Measurements from ENCODE around the gene GPR137B.

Gene GPR137B

GRCh38 chr1:236204039-236204438 is 61.7 kb downstream of the GPR137B start:
- DNase-seq (ENCODE audit: low spot score): no peak

- no peak for DNase-seq (ENCODE audit: low spot score)
These were observed 62.3 kb downstream of the GPR137B start for GRCh38 chr1:236204656-236205055.

GRCh38 chr1:236206548-236206947 is 64.2 kb downstream of the GPR137B start:
- no peak for DNase-seq (ENCODE audit: low spot score)

- DNase-seq (ENCODE audit: low spot score): no peak
These were observed 64.8 kb downstream of the GPR137B start for GRCh38 chr1:236207121-236207520.

- DNase-seq (ENCODE audit: low spot score): no peak
These were observed 65.2 kb downstream of the GPR137B start for GRCh38 chr1:236207569-236207968.

GRCh38 chr1:236209185-236209584 is 66.8 kb downstream of the GPR137B start:
- no peak for DNase-seq (ENCODE audit: low spot score)

- no peak for DNase-seq (ENCODE audit: low spot score)
These were observed 67.4 kb downstream of the GPR137B start for GRCh38 chr1:236209713-236210112.

GRCh38 chr1:236211815-236212214 is 69.5 kb downstream of the GPR137B start:
- DNase-seq (ENCODE audit: low spot score): no peak

- no peak for DNase-seq (ENCODE audit: low spot score)
These were observed 71.2 kb downstream of the GPR137B start for GRCh38 chr1:236213534-236213933.

GRCh38 chr1:236214761-236215160 is 72.4 kb downstream of the GPR137B start:
- no peak for DNase-seq (ENCODE audit: low spot score)

- no peak for DNase-seq (ENCODE audit: low spot score)
These were observed 78.1 kb downstream of the GPR137B start for GRCh38 chr1:236220473-236220872.

- no peak for DNase-seq (ENCODE audit: low spot score)
These were observed 80.3 kb downstream of the GPR137B start for GRCh38 chr1:236222632-236223031.

- DNase-seq (ENCODE audit: low spot score): no peak
These were observed 86.1 kb downstream of the GPR137B start for GRCh38 chr1:236228411-236228810.

- DNase-seq (ENCODE audit: low spot score): no peak
These were observed 92.8 kb downstream of the GPR137B start for GRCh38 chr1:236235116-236235515.

- DNase-seq (ENCODE audit: low spot score): no peak
These were observed 96.8 kb downstream of the GPR137B start for GRCh38 chr1:236239092-236239585.

- no peak for DNase-seq (ENCODE audit: low spot score)
These were observed 98.3 kb downstream of the GPR137B start for GRCh38 chr1:236240675-236241074.

- DNase-seq (ENCODE audit: low spot score): no peak
These were observed 100.2 kb downstream of the GPR137B start for GRCh38 chr1:236242568-236242967.

- DNase-seq (ENCODE audit: low spot score): no peak
These were observed 104.9 kb downstream of the GPR137B start for GRCh38 chr1:236247286-236247685.

- no peak for DNase-seq (ENCODE audit: low spot score)
These were observed 109.2 kb downstream of the GPR137B start for GRCh38 chr1:236251587-236251986.

- no peak for DNase-seq (ENCODE audit: low spot score)
These were observed 110.8 kb downstream of the GPR137B start for GRCh38 chr1:236253119-236253518.

GRCh38 chr1:236253918-236254637 is 111.7 kb downstream of the GPR137B start:
- no peak for DNase-seq (ENCODE audit: low spot score)

GRCh38 chr1:236257216-236257615 is 114.9 kb downstream of the GPR137B start:
- no peak for DNase-seq (ENCODE audit: low spot score)

- DNase-seq (ENCODE audit: low spot score): no peak
These were observed 115.8 kb downstream of the GPR137B start for GRCh38 chr1:236258114-236258622.

Data from hepatic stellate cell (primary cell).